Endothelial cell of umbilical vein (primary cell): ENCODE results near the gene CCDC12. TPM values are rescaled to one million over a fixed set of nuclear protein-coding genes. Genes with fewer than 3 reads are reported as not detected.
A peak's percentile ranks its signal among the peaks of the same experiment; 100 is the strongest.

Source experiments
- BruUV-seq: library from RNA; stranded (reverse); fragments of 400-500 nt; replicated peaks from 2 replicates; lab custom pipeline; 2021; lab: Mats Ljungman, UMichigan
- CTCF ChIA-PET: fragments of 300-600, 350-600 bp; sonication (Branson Sonifier 250); formaldehyde crosslinking; loops from one replicate; lab custom pipeline; 2021; ENCODE audit warnings: antibody characterized with exemption, inconsistent platforms; lab: Charles Lee
- POLR2A ChIA-PET: fragments of 300-600, 350-600 bp; sonication (Branson Sonifier 250); formaldehyde crosslinking; loops from one replicate; lab custom pipeline; 2021; ENCODE audit warnings: antibody characterized with exemption, inconsistent platforms; lab: Charles Lee
- DNase-seq: peaks from one replicate; pipeline ENCODE4 v3.0.0-alpha.2; 2011; ENCODE audit warnings: low read depth, low spot score
- FAIRE-seq: peaks from 2 replicates; lab custom pipeline; 2011; peaks lifted over from hg19 to GRCh38; lab: Jason Lieb, UNC
- H2AFZ ChIP-seq: 2 replicates; pipeline ENCODE4 v1.6.0; 2012; ENCODE audit warnings: low read depth, low read length, control low read depth, inconsistent platforms
- H3K27ac ChIP-seq: 2 replicates; pipeline ENCODE4 v1.5.1; 2011; ENCODE audit warnings: low read depth, mild to moderate bottlenecking, control low read depth, low read length, moderate library complexity; ENCODE audit not compliant: insufficient read depth
- H3K27me3 ChIP-seq, 2 experiments: 2 replicates each; pipeline versions ENCODE4 v1.6.0 to v1.6.1; 2011; ENCODE audit warnings: low read length in 2 of 2, mixed read lengths in 1 of 2; ENCODE audit not compliant: control insufficient read depth in 2 of 2, insufficient read depth in 2 of 2
- H3K36me3 ChIP-seq, 2 experiments: 2 replicates in 1 of 2; 3 replicates in 1 of 2; pipeline ENCODE4 v1.5.1; 2011; ENCODE audit warnings: low read length in 2 of 2, mild to moderate bottlenecking in 1 of 2, moderate library complexity in 1 of 2; ENCODE audit not compliant: control insufficient read depth in 2 of 2, insufficient read depth in 2 of 2; ENCODE audit errors: extremely low read depth in 1 of 2
- H3K4me1 ChIP-seq: 3 replicates; pipeline ENCODE4 v1.5.1; 2011; ENCODE audit warnings: mild to moderate bottlenecking, low read length; ENCODE audit not compliant: control insufficient read depth, insufficient read depth; ENCODE audit errors: extremely low read depth
- H3K4me2 ChIP-seq: 2 replicates; pipeline ENCODE4 v1.6.1; 2011; ENCODE audit warnings: low read length, control low read depth, mixed read lengths; ENCODE audit not compliant: insufficient read depth
- H3K4me3 ChIP-seq, 3 experiments: fragments of 200-600 bp in 1 of 3; sonication (generic), shearing (Covaris generic) in 1 of 3; replicated peaks in 1 of 3; 2 replicates each; pipeline ENCODE4 v1.5.1; 2011 to 2016; ENCODE audit warnings: control low read depth in 3 of 3, low read length in 3 of 3, mild to moderate bottlenecking in 2 of 3, inconsistent platforms in 1 of 3, low read depth in 1 of 3, moderate library complexity in 1 of 3; ENCODE audit not compliant: insufficient read depth in 1 of 3
- H3K79me2 ChIP-seq: 2 replicates; pipeline ENCODE4 v1.6.0; 2012; ENCODE audit warnings: low read length, inconsistent platforms; ENCODE audit not compliant: control insufficient read depth, insufficient read depth
- H3K9ac ChIP-seq: replicated peaks from 2 replicates; pipeline ENCODE3; 2011; ENCODE audit warnings: low read length, control low read depth; ENCODE audit not compliant: insufficient read depth; ENCODE audit errors: extremely low read depth
- H3K9me1 ChIP-seq: replicated peaks from 3 replicates; pipeline ENCODE4 v1.6.0; 2011; ENCODE audit warnings: mild to moderate bottlenecking, low read length; ENCODE audit not compliant: control insufficient read depth, insufficient read depth; ENCODE audit errors: extremely low read depth
- H3K9me3 ChIP-seq: replicated peaks from 2 replicates; pipeline ENCODE4 v1.5.1; 2012; ENCODE audit warnings: low read length, inconsistent platforms; ENCODE audit not compliant: control insufficient read depth, insufficient read depth
- H4K20me1 ChIP-seq: replicated peaks from 2 replicates; pipeline ENCODE3; 2011; ENCODE audit warnings: mild to moderate bottlenecking, low read length; ENCODE audit not compliant: control insufficient read depth, insufficient read depth; ENCODE audit errors: extremely low read depth
- CTCF ChIP-seq, 2 donors: IDR thresholded peaks; 1 replicate in 1 of 2; 2 replicates in 1 of 2; pipeline ENCODE4 v1.5.1; 2011; ENCODE audit warnings: low read length in 2 of 2, mild to moderate bottlenecking in 2 of 2, moderate library complexity in 2 of 2, control low read depth in 1 of 2, inconsistent platforms in 1 of 2, low read depth in 1 of 2; ENCODE audit not compliant: insufficient read depth in 1 of 2; ENCODE audit errors: extremely low read depth in 1 of 2
- EZH2 ChIP-seq: IDR thresholded peaks from 2 replicates; pipeline ENCODE4 v1.6.1; 2012; ENCODE audit warnings: borderline replicate concordance, low read depth, mild to moderate bottlenecking, moderate library complexity, low read length, inconsistent platforms; ENCODE audit not compliant: severe bottlenecking
- FOS ChIP-seq: IDR thresholded peaks from 2 replicates; pipeline ENCODE4 v1.6.1; 2011; ENCODE audit warnings: mild to moderate bottlenecking, low read length, moderate library complexity, borderline replicate concordance; ENCODE audit not compliant: insufficient read depth
- GATA2 ChIP-seq: IDR thresholded peaks from 2 replicates; pipeline ENCODE4 v1.7.0; 2011; ENCODE audit warnings: low read depth, mild to moderate bottlenecking, moderate library complexity, mixed read lengths, low read length; ENCODE audit not compliant: insufficient read length, insufficient read depth
- JUN ChIP-seq: IDR thresholded peaks from 2 replicates; pipeline ENCODE4 v1.6.1; 2011; ENCODE audit warnings: borderline replicate concordance, low read depth; ENCODE audit not compliant: insufficient read length, insufficient read depth
- MAX ChIP-seq: IDR thresholded peaks from 2 replicates; pipeline ENCODE4 v1.6.1; 2011; ENCODE audit not compliant: insufficient read depth, insufficient read length
- MYC ChIP-seq: IDR thresholded peaks from one replicate; pipeline ENCODE4 v1.6.1; 2011; ENCODE audit warnings: mild to moderate bottlenecking, low read depth, low read length
- POLR2A ChIP-seq: IDR thresholded peaks from 2 replicates; pipeline ENCODE4 v1.6.1; 2012; ENCODE audit warnings: low read depth, mild to moderate bottlenecking, control low read depth, low read length
- POLR2AphosphoS5 ChIP-seq: IDR thresholded peaks from 2 replicates; pipeline ENCODE4 v1.6.1; 2012; ENCODE audit warnings: low read depth, mild to moderate bottlenecking, control low read depth, low read length, moderate library complexity; ENCODE audit not compliant: insufficient read depth
- dilution Hi-C: fragments of 300-500 bp; cut with MboI; formaldehyde crosslinking; loops from one replicate; pipeline ENCODE4 v1.15.0; 2019; ENCODE audit warnings: low sequenced_read_pairs; ENCODE audit not compliant: extremely low pct_ligation_motif_present
- intact Hi-C: fragments of 100-400 bp; cut with micrococcal nuclease; formaldehyde crosslinking; loops from one replicate; pipeline ENCODE4 v1.10.0; 2022
- polyA plus RNA-seq, 4 experiments: library from polyadenylated mRNA; depleted of rRNA in 3 of 4; stranded (reverse) in 3 of 4; unstranded in 1 of 4; fragments of >200 nt; gene quantifications; 2 replicates each; pipeline versions ENCODE4 v1.2.1 to v1.2.3, GENCODE V29; 2011 to 2012; ENCODE audit warnings: missing spikeins in 1 of 4
- total RNA-seq: library from RNA; stranded (reverse); gene quantifications from 2 replicates; pipeline ENCODE4 v1.2.3, GENCODE V29; 2021

Gene CCDC12
- total and polyA plus RNA-seq, 2 donors (not counting 3 experiments of a cell fraction or from before 2014, with no cell fraction given), result 35.1 to 50.5 TPM

DNA sequence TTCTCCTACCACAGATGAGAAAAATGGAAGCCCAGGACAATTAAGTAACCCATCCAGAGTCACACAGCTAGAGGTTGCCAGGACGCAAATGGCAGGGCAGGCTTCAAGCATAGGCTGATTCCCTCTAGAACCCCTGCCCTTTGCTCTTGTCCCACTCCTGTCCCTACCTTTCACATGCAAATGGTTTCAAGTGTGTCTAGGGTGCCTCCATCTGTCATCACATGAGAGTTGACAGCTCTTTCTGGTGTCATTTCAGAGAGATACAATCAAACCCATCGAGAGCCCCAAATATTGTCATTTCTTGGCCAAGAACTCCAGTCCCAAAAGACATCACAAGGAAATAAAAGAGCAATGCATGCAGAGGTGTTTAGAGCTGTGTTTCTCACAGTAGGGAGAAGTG, 23.7 kb downstream of the CCDC12 start:
- Histone ChIP-seq H3K4me3 (no peak overlapping the region), H3K27ac (no peak overlapping the region), H2AFZ (no peak overlapping the region), H3K36me3 (no peaks in the 10 kb centered on the region), H3K9ac (no peak overlapping the region), H4K20me1 (no peaks in the 10 kb centered on the region), H3K4me1 (peaks cover 35% of the 10 kb centered on the region), H3K9me3 (no peaks in the 10 kb centered on the region), H3K9me1 (no peaks in the 10 kb centered on the region), H3K4me2 (no peak overlapping the region), H3K79me2 (peaks cover 93% of the 10 kb centered on the region), H3K27me3 (no peaks in the 10 kb centered on the region)
- ChIA-PET CTCF (interaction anchor here (1.0 kb wide), 1 partner anchor 27 kb away, joined by 3 read pairs; no protein-coding TSS in a partner anchor), POLR2A (no interaction called here)
- DNase-seq, result no peak
- intact Hi-C loops, result no loop called here
- dilution Hi-C loops, result no loop called here
- no peak for TF ChIP-seq POLR2A
- no TSS peak for BruUV-seq
- FAIRE-seq, result no peak

- no peak overlapping the region for H3K4me3 ChIP-seq
- H3K27me3 ChIP-seq, result no peaks in the 10 kb centered on the region
- dilution Hi-C loops (no loop called here), intact Hi-C loops (no loop called here)
- no peak overlapping the region for H2AFZ ChIP-seq
- FAIRE-seq (peak; percentile 86), DNase-seq (peak; percentile 71)
- CTCF ChIA-PET, result interaction anchor here (0.7 to 1.8 kb wide), 6 partner anchors 10 to 27 kb away, joined by 3 to 8 read pairs (median 5); no protein-coding TSS in a partner anchor
- peaks cover 50% of the 10 kb centered on the region for H3K4me1 ChIP-seq
- H3K36me3 ChIP-seq, result no peaks in the 10 kb centered on the region
- H3K9me3 ChIP-seq, result no peaks in the 10 kb centered on the region
- no TSS peak for BruUV-seq
- H3K9ac ChIP-seq, result no peak overlapping the region
- no peak overlapping the region for H3K27ac ChIP-seq
- H3K79me2 ChIP-seq, result peaks cover 91% of the 10 kb centered on the region
- POLR2A ChIA-PET, result interaction anchor here (0.7 to 1.1 kb wide), 2 partner anchors 10 to 15 kb away, joined by 3 read pairs; no protein-coding TSS in a partner anchor
- TF ChIP-seq CTCF (IDR thresholded peaks at IDR 0.05; ENCODE audit: extremely low read depth in 1 of 2, insufficient read depth in 1 of 2, low read depth in 1 of 2, low read length in 2 of 2), result no peak
- no peak for TF ChIP-seq POLR2A
- no peak for TF ChIP-seq EZH2
- TF ChIP-seq POLR2AphosphoS5, result no peak
- TF ChIP-seq FOS, result no peak
- TF ChIP-seq GATA2, result no peak
- TF ChIP-seq MYC, result no peak
- no peak for TF ChIP-seq MAX
- no peak for TF ChIP-seq JUN
- H3K9me1 ChIP-seq, result no peaks in the 10 kb centered on the region
- peak overlapping the region; percentile 21 for H3K4me2 ChIP-seq
- H4K20me1 ChIP-seq, result no peaks in the 10 kb centered on the region
Measured at GRCh38 chr3:46950650-46951241, 25.8 kb downstream of the CCDC12 start.
